GM18499 (cell line): ENCODE data around the gene SFSWAP.

Source experiments
- ATAC-seq: cut with Tn5 transposase; IDR thresholded peaks from one replicate; pipeline ENCODE4 v1.9.1; 2021; ENCODE audit warnings: moderate number of reproducible peaks; ENCODE audit not compliant: insufficient read depth, unreplicated experiment

Gene SFSWAP

GRCh38 chr12:131847456-131847855 is 136.6 kb downstream of the SFSWAP start:
- no peak for ATAC-seq

- ATAC-seq: no peak
These were observed 137.9 kb downstream of the SFSWAP start for GRCh38 chr12:131848753-131849152.
